ENCODE measurements around the gene AVPI1.

Gene AVPI1, protein sequence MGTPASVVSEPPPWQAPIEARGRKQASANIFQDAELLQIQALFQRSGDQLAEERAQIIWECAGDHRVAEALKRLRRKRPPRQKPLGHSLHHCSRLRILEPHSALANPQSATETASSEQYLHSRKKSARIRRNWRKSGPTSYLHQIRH

DNA sequence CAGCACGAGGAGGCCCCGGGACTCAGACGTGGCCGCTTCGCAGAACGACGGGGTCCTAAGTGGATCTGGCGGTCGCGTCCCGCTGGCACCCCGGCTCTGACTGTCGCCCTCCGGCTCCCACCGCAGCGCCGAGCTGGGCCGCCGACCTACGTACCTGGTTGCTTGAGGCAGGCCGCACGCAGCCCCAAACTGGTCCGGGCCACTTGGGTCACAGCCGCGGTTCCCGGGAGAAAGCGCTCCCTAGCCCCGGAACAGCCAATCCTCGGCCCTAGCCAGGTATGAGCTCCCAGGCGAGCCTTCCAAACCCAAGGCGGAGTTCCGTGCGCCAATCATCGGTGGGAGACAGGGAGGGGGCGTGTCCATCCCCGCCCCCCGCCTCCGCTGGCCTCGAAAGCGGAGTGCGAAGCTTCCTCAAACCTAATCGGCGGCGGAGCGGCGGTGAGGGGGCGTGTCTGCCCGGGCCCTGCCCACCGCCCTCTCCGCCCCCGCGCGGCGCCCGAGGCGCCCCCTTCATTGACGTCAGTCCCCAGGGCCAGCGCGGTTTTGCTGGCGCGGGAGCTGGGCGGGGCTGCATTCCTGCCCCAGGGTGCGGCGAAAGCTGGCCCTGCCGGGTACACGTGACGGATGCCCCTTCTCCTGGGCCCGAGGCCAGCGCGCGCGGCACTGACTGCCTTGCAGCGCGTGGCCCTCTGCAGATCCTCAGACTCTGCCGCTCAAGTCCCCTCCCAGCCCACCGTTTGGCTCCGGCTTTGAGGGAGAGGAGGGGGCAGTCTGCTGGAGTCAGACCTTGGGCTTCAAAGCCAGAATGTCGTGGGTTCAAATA lies at the start of gene AVPI1:
AVPI1 (minus strand) TSS at position 280 of the 823 bp plus-strand sequence. CDS start 7,336 bp downstream, outside the sequence.
- peak; percentile 92 for DNase-seq (ENCODE audit: low read depth)

DNA sequence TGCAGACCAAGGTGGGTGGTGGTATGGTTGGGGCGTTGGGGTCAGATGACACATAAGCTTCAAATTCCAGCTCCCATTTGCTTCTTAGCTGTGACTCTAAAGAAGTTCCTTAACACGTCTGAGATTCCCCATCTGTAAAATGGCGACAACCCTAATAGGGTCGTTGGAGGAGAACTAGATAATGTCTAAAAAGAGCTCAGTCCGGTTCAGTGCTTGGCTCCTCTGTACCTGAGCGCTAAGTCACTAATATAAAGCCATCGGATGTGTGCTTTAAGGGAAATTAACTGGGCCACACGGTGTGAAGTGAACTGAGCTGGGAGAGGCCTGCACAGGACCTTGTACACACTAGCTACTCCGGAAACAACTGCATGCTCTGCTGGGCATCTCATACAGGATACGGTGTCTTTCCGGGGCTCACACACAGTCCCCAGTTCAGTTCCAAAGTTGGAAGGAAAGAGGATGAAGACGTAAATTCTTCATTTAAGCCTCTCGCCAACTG lies 49.4 kb upstream of the AVPI1 start:
- DNase-seq (ENCODE audit: low read depth), result no peak

DNA sequence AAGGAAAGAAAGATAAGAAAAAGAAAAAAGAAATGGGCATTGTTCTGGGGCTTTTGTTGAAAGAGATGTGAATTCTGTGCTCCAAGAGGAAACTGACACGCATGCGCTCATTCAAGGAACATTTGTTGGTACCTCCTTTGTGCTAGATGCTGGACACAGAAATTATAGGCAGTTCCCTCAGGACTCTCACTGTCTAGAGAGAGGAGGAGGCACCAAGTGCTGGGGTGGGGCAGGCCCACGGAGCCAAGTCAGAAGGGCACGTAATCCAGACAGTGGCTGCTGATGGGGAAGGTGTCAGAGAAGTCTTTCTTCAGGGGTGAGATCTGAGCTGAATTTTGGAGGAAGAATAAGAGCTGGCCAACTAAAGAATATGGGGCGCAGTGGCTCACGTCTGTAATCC lies 47.0 kb upstream of the AVPI1 start:
- no peak for DNase-seq (ENCODE audit: low read depth)

DNA sequence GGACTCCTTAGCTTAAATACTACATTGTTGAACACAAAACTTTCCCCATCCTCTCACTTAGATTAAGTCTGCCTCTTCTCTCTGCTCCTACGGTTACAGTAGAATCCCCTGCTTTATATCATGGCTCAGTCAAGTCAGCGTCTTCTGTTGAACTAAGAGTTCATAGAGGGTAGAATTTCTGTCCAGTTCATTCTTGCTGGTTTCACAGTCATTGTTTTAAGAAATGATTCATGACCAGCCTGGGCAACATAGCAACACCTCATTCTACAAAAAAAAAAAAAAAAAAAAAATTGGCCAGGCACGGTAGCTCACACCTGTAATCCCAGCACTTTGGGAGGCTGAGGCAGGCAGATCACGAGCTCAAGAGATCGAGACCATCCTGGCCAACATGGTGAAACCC lies 46.2 kb upstream of the AVPI1 start:
- no peak for DNase-seq (ENCODE audit: low read depth)

DNA sequence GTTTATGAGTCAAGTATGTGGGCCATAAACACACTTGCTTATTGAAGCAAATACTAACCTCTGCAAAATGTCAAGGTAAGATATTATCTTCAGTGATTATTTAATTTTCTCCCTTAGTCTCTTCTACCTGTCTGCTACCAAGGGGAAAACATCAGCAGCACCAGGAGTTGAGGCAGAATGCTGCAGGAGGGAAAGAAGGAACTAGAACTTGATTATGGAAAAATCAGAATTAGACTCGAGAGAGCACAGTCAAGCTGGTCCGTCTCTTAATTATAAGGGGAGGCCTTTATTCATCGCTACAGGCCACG lies 45.0 kb upstream of the AVPI1 start:
- no peak for DNase-seq (ENCODE audit: low read depth)

DNA sequence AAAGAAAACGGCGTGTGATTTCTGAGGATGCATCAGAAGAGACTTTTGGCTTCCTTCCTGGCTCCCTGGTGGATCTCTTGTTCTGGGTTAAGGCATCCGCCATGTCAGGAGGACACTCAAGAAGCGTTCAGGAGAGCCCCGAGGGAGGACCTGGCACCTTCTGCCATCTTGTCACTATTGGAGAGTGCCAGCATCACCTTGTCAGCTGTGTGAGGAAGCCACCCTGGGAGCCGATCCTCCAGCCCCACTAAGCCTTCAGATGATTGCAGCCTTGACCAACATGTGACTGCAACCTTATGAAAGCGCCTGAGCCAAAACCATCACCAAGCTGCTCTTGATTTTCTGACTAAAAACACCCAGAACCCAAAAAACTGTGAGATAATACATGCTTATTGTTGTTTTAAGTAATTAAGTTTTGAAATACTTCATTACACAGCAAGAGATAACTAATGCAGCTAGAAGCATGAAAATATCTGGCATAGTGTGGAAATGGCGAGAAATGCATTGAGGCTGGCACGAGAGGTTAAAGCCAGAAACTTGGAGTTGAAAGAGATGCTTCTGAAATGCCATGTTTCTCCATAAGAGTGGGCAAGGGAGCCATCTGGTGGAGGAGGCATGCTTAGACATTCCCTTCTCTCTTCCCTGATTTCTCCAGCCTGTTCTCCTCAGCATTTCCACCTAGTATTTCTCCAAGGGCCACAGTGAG lies 44.5 kb upstream of the AVPI1 start:
- peak; percentile 34 for DNase-seq (ENCODE audit: low read depth)

DNA sequence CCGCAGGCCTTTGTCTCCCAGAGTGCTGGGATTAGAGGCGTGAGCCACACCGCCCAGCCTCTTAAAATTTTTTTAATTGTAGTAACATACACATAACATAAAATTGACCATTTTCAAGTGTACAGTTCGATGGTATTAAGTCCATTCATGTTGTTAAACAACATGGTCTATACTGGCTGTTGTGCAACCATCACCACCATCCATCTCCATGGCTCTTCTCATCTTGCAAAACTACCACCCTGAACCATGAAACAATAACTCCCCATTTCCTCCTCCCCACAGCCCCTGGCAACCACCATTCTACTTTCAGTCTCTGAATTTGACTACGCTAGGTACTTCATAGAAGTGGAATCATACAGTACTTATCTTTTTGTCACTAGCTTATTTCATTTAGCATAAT lies 42.0 kb upstream of the AVPI1 start:
- no peak for DNase-seq (ENCODE audit: low read depth)

DNA sequence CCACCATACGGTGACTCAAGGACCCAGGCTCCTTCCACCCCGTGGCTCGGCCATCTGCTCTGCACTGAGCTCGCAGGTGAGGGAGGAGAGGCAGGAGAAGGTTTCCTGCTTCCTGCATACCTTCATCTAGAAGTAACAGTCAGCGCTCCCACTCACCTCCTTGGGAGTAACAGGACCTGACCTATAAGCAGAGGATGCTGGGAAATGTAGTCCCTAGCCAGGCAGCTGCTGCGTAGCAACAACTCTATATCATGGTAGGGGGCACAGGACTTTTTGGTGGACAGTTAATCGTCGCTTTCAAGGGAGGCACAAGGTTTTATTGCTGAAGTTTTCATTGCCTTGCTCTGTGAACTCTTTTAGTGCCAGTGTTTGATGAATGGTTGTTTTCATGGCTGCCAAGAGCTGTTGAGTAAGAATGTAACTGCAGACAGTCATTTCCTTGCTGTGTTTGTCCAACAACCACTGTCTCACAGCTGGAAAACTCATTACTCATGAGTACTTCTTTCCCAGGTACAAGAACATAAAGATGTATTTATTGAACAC lies 39.7 kb upstream of the AVPI1 start:
- no peak for DNase-seq (ENCODE audit: low read depth)

DNA sequence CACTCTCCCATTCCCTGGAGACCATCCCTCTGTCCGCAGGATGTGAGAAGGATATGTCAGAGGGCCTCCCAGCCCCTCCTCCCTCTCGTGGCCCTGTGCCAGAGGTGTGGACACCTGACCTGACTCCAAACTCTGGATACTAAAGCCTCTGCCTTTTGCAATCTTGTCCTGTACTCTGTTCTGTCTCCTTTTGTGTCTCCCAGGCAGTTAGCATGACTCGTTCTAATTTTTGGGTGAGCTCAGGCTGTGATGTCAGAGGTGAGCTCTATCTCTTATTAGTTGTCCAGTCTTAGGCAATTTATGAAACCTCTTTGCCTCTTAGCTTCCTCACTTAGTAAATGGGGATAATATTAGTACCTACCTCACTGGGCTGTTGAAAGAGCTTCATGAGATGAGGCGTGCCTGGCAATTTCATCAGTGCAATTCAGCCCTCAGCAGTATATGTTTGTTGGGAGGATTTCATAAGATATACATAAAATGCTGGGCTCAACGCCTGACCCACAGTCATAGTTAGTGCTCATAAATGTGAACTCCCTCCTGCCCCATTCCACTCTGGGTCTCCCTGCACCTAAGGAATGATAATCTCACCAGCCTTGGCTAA lies 37.4 kb upstream of the AVPI1 start:
- no peak for DNase-seq (ENCODE audit: low read depth)

DNA sequence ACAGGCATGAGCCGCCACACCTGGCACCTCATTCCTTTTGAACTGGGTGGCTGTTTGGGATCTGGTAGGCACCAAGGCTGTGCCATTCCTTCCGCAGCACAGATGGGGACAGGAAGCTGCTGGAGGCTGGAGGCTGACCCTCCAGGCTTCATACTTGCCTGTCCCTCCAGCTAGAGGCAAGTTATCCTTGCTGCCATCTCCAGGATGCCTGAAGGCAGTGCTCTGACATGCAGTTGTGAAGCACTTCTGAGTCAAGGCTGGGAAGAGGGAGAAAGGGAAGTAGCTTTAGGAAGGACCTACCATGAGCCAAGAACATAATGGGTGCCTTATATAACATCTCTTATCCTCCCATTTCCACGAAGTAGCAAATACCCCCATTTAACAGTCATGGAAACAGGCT lies 36.0 kb upstream of the AVPI1 start:
- DNase-seq (ENCODE audit: low read depth), result no peak

DNA sequence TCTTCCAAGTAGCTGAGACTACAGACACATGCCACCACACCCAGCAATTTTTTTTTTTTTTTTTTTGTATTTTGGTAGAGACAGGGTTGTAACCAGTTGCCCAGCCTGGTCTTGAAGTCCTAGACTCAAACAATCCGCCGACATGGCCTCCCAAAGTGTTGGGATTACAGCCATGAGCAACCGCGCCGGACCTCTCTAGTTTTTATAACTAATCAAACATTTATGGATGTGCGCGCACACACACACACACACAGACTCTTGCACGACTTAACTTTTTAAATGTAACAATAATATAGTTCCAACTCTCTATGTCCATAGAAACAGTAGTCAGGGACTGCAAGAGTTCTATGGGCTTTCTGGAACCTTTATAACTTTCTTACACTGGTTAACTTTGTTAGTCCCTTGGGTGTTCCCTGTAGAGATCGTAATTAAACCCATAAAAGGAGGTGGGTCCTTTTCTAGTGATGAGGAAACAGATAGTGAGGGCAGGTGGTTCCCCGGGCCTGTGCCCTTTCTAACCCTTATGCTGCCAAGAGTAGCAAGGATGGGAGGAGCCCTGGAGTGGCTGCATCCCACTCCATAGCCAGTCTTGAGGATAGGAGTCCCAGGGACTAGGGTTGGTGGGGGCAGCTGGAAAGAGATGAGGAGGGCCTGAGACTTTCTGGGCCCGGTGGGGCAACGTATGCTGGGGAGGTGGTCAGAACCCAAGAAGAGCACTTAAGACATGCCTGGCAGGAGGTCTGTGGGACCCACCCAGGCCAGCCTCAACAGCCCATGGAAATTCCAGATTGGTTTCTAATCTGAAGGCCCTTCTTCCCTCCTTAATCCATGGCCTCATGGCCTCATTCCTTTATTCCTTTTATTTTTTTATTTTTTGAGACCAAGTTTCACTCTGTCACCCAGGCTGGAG lies 35.1 kb upstream of the AVPI1 start:
- DNase-seq (ENCODE audit: low read depth), result no peak

DNA sequence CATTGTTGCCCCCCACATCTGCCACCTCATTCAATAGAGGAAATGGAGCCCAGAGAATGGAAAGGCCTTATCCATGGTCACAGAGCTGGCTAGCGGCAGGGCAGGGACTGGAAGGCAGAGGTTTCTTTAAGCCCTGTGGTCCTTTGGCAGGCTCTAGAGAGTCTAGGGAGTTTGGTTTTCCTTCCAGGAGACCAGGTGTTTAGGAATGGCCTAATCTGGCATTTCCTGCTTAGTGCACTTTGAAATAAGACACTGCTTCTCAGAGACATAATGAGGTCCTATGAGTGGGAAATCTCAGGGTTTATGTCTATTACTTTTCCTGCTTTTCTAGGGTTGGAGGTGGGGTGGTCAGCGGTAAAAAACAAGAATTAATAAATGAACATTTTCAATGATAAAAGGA lies 32.6 kb upstream of the AVPI1 start:
- DNase-seq (ENCODE audit: low read depth), result no peak

DNA sequence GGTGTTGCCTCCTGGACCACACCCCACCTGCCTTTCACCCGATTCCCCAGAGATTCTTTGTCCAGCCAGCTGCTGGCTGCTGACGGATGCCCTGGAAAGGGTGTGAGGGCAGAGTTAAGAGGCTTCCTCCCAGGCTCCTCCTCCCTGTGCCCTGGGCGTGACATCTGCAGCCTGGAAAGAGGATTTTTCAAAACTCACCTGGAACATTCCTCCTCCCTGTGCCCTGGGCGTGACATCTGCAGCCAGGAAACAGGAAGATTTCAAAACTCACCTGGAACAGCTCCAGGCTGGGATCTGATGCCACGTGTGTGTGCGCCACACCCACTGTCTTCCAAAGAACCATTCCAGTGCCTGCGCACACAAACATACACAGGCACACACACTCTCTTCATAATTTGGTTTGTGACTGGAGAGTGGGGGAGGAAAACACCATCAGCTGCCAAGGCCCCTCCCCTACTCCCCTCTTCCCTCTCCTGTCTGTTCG lies 31.7 kb upstream of the AVPI1 start:
- no peak for DNase-seq (ENCODE audit: low read depth)

DNA sequence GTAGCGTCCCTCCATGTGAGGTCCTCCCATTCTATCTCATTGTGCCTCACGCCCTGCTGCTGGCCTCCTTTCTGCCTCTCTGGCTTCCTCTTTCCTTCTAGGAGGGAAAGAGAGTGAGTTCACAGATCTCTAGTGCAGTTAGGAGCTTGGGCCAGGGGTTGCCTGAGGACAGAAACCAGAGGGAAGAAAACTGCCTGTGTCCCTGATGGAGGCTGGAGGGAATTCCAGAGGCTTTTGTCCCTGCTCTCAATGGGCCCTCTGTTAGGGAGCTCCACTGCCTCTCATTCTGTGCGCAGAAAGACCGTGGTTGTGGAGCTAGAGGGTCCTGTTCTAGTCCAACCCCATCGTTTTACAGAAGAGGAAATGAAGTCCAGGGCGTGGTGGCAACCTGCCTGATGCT lies 31.1 kb upstream of the AVPI1 start:
- DNase-seq (ENCODE audit: low read depth), result no peak

DNA sequence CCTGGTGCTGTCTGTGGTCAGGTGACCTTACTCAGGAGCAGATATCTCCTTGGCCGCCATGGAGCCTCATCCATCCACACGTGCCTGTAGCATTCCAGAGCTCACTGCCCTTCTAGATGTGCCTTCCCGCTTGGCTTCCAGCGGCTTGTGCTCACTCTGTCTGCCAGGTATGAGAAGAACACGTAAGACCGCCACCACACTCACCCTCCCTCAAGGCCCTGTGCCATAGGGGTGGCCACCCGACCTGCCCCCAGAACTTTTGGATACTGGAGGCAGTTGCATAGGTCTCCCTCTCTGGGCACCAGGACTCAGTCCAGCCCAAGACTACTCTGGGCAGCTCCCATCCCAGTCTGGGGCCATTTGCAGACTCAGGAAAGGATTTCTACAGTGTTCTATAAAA lies 30.6 kb upstream of the AVPI1 start:
- DNase-seq (ENCODE audit: low read depth), result no peak

DNA sequence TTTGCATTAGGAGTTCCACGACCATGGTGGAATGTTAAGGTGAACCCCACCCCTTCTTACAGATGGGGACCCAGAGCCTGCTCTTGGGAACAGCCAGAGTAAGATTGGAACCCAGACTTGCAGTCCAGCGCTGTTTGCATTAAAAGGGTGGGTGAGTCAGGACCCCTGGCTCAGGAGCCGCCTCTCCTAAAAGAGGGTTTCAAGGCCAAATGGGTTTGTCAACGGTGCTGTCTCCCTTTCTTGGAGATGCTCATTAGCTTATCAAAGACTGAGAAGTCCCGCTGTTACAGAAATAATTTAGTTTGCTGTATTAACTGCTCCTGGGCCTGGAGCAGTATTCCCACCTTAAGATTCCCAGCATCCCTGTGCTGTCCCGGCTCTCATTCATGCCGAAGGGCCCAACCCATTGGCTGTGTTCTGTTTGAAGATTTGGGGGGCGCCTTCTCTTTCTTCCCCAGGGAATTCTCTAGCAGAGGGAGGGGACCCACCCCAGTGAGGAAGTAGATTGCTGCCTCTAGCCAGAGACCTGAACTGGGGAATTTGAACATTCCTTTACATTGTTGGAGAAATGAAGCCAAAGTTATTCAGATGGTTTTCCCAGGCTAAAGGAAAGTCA lies 28.3 kb upstream of the AVPI1 start:
- no peak for DNase-seq (ENCODE audit: low read depth)

DNA sequence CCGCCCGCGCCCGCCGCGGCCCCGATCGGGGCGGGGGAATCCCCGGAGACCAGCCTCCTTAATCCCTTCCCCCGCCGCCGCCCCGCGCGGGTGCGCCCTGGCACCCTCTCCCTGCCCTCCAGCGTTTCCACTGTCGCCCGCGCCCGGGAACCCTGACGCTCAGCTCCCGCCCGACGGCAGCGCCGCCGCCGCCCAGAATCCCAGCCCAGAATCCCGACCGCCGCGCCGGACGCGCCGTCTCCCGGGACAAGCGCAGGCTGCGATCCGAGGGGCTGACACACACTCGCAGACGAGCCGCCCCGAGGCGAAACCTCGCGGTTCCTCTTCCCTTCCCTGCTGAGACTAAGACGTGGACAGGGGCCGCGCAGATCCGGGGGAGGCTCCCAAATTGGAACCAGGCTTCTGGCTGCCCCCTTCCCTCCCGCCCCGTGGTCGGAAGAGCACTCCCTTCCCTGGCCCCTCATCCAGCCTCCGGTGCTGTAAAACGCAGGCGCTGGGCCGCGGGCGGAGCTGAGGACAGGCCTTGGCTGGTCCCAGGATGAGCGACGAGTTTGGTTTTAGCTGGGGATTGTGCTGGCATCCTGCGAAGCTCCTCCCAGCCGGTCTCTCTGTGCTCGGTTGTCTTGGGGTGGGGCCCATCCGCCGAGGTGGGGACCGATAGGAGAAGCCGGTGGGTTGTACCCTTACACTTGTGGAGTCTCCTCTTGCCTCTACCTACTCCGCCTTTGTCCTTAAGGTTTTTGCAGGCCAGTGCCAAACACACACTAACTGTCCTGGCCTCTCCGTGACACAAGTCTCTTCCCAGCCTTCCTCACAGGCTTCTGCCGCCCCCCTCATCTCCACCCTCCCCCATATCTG lies 27.6 kb upstream of the AVPI1 start:
- DNase-seq (ENCODE audit: low read depth), result no peak

DNA sequence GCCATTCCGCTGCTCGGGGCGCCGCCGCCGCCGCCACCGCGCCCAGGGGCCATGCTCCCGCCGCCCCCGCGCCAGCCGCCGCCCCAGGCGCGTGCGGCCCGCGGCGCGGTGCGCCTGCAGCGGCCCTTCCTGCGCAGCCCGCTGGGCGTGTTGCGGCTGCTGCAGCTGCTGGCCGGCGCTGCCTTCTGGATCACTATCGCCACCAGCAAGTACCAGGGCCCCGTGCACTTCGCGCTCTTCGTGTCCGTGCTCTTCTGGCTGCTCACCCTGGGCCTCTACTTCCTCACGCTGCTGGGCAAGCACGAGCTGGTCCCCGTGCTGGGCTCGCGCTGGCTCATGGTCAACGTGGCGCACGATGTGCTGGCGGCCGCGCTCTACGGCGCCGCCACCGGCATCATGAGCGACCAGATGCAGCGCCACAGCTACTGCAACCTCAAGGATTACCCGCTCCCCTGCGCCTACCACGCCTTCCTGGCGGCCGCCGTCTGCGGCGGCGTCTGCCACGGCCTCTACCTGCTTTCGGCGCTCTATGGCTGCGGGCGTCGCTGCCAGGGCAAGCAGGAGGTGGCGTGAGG lies 26.9 kb upstream of the AVPI1 start:
- DNase-seq (ENCODE audit: low read depth), result no peak

DNA sequence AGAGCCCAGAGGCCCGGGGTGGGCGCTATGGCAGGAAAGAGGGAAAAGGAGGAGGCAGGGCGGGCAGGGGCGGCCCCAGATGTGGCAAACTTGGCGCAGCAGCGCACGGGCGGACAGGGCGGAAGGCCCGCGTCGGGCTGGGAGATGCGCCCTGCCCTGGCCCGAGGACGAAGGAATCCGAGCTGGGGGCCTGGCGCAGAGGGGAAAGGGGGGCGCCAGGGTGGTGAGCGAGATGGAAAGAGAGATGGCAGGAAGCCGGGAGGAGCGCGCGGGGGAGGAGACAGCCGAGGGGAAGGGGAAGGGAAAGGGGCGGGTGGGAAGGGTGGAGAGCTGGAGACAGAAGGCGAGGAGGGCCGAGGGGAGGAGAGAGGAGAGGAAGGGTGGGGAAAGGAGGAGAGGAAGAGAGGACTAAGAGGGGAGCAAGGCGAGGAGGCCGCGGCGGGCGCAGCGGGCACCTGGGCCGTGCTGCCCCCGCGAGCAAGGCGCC lies 26.3 kb upstream of the AVPI1 start, which contains the start of gene MARVELD1:
MARVELD1 (plus strand) TSS at position 392 of the 487 bp plus-strand sequence. CDS start 147 bp downstream, outside the sequence.
- DNase-seq (ENCODE audit: low read depth), result no peak
